GM06990 (cell line): Measurements from ENCODE around the gene SYNE3.

ENCODE experiments used
- DNase-seq: peaks from one replicate; pipeline ENCODE4 v3.0.0-alpha.2; 2011; ENCODE audit not compliant: insufficient read length; ENCODE audit errors: extremely low read depth
- H3K27me3 ChIP-seq: replicated peaks from 2 replicates; pipeline ENCODE4 v1.6.0; 2011; ENCODE audit warnings: low read length; ENCODE audit not compliant: control insufficient read depth, insufficient read depth
- H3K36me3 ChIP-seq: 2 replicates; pipeline ENCODE4 v1.5.1; 2011; ENCODE audit warnings: low read length; ENCODE audit not compliant: control insufficient read depth, insufficient read depth
- H3K4me3 ChIP-seq: replicated peaks from 2 replicates; pipeline ENCODE4 v1.5.1; 2011; ENCODE audit warnings: low read depth, mild to moderate bottlenecking, control low read depth, low read length
- TF ChIP-seq, protein P1 (sequence below): IDR thresholded peaks from 2 replicates; pipeline ENCODE4 v1.5.1; 2011; ENCODE audit warnings: low read length, control low read depth, mild to moderate bottlenecking, inconsistent platforms; ENCODE audit not compliant: insufficient read depth, poor library complexity, severe bottlenecking

SYNE3 gene

DNA sequence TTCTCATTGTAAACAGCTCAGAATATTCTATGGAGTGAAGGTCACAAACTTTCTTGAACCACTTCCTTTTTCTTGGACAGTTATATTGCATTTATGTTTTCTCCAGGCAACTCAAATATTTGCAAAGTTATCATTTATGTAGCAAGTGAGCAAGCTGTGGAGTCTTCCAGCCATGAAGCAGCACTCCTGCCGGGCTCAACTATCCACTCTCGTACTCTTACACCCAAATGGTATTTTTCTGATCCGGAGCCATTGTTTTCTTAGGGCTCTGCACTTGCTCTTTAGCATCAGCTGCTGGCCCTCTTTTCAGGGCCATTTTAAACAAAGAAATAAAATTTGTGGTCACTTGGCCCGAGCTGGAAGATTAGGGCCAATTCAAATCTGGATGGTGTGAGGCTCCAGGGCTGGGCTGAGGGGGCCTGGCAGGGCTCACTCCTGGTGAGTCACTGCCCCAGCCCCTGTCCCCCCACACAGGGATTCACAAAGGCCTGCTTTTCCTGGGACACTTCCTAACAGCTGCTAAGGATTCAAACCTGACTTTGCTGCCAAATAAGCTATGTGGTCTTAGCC lies 19.7 kb downstream of the SYNE3 start:
- Histone ChIP-seq H3K36me3 (peaks cover 3% of the 10 kb centered on the region), H3K4me3 (no peak overlapping the region), H3K27me3 (no peaks in the 10 kb centered on the region)
- TF ChIP-seq, protein P1, sequence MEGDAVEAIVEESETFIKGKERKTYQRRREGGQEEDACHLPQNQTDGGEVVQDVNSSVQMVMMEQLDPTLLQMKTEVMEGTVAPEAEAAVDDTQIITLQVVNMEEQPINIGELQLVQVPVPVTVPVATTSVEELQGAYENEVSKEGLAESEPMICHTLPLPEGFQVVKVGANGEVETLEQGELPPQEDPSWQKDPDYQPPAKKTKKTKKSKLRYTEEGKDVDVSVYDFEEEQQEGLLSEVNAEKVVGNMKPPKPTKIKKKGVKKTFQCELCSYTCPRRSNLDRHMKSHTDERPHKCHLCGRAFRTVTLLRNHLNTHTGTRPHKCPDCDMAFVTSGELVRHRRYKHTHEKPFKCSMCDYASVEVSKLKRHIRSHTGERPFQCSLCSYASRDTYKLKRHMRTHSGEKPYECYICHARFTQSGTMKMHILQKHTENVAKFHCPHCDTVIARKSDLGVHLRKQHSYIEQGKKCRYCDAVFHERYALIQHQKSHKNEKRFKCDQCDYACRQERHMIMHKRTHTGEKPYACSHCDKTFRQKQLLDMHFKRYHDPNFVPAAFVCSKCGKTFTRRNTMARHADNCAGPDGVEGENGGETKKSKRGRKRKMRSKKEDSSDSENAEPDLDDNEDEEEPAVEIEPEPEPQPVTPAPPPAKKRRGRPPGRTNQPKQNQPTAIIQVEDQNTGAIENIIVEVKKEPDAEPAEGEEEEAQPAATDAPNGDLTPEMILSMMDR = no peak
- no peak for DNase-seq

DNA sequence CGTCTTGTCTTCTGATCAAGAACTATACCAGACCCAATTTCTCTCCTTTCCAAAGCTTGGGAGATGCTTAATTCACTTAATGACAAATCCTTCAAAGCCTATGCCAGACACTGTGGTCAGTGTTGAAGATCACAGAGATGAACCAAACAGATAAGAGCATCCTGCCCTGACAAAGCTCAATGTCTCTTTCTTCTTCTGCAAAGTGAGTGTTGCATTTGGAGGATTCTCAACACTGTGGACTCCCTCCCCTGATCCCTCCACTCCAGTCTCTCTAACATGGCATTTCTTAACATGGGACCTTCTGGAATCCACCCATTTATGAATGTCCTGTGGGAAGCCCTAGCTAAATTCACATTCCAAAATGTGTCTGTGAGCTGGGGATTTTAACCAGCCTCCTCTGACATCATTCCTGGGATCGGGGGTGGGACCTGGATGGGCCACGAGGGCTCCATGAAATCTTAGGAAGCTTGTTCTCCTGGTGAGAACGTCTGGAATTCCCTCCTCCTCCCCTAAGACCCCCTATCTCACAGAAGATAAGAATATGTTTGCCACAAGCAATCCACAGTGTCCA lies 20.3 kb downstream of the SYNE3 start:
- Histone ChIP-seq H3K36me3 (peaks cover 3% of the 10 kb centered on the region), H3K4me3 (peak overlapping the region; percentile 6; the same call in 1 of the 2 replicates), H3K27me3 (no peaks in the 10 kb centered on the region)
- TF ChIP-seq, protein P1 = no peak
- no peak for DNase-seq

DNA sequence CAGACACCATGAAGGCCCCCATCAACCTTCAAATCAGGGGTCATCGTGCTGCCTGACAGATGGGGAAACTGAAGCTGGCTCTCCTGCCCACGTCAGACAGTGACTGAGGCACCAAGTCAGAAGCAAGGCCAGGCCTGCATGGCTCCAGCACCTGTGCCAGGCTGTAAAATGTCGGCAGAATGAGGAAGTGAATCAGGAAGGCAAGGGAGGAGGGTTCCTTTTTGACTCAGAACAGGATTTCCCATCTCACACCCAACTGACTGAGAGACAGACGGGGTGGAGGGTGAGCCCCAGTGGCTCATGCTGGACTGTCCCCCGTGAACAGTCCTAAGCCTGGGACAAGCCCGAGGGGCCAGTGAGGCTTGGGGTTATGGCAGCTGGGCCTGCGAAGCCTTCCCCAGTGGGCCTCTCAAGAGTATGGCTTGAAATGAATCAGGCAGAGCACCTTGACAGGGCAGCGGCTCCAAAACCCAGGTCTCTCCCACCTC lies 20.9 kb downstream of the SYNE3 start:
- peak; percentile 83 for DNase-seq
- H3K36me3 ChIP-seq = peaks cover 4% of the 10 kb centered on the region
- TF ChIP-seq, protein P1 = no peak
- H3K27me3 ChIP-seq = no peaks in the 10 kb centered on the region
- H3K4me3 ChIP-seq = peak overlapping the region; percentile 6; the same call in 1 of the 2 replicates

DNA sequence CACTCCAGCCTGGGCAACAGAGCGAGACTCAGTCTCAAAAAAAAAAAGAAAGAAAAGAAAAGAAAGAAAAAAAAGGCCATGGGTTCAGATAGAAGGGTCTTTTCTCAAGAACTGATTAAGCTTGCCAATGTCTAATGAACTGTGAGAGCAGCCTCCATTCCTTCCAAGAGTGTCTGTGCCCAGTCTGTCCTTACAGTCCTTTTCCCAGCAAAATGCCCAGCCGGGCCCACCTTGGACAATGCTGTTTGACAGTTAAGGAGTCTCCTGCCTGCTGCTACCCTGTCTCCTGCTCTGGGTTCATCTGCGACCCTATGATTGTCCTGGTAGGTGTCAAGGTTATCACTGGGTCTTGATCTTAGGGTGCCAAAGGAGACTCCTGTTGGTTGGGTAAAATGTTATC lies 21.4 kb downstream of the SYNE3 start:
- DNase-seq = no peak
- H3K36me3 ChIP-seq = peaks cover 3% of the 10 kb centered on the region
- no peak overlapping the region for H3K4me3 ChIP-seq
- H3K27me3 ChIP-seq = no peaks in the 10 kb centered on the region
- TF ChIP-seq, protein P1 = no peak

DNA sequence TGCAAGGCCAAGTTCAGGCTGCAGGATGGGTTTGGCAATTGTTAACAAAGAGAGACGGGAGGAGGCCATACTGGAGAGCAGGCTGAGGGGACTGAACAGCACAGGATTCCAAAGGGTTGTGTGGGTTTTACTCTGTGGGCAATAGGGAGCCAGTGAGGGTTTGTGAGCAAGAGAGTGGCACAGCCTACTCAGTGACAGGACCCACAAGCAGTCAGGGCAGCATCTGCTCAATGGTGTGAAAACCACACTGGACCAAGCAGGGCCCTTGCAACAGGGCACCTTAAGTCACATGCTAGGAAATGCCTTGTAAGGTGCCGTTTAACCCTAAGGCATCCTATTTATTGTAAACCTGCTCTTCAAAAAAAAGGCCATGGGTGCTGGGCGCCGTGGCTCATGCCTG lies 22.0 kb downstream of the SYNE3 start:
- H3K4me3 ChIP-seq = no peak overlapping the region
- H3K27me3 ChIP-seq = no peaks in the 10 kb centered on the region
- peaks cover 5% of the 10 kb centered on the region for H3K36me3 ChIP-seq
- TF ChIP-seq, protein P1 = no peak
- no peak for DNase-seq

DNA sequence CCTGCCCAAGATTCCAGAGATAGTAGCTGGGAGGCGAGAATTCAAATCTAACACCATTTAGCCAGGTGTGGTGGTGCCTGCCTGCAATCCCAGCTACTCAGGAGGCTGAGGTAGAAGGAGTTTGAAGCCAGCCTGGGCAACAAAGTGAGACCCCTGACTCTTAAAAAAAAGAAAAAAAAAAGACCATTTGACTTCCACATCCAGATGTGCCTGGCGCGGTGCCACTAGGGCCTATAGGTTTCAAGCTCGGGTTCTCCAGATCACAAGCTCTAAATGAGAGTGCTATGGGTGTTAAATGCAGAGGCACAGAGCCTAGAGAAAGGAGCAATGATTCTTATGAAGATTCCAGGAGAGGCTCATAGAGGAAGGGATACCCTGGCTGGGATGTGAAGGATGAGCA lies 22.5 kb downstream of the SYNE3 start:
- DNase-seq = no peak
- TF ChIP-seq, protein P1 = no peak
- Histone ChIP-seq H3K4me3 (no peak overlapping the region), H3K36me3 (peaks cover 7% of the 10 kb centered on the region), H3K27me3 (no peaks in the 10 kb centered on the region)
